Transverse colon (tissue), 4 donors: ENCODE results near the gene MNDA. TPM values are rescaled to one million over a fixed set of nuclear protein-coding genes. Genes with fewer than 3 reads are reported as not detected.
"Not testable (repeated sequence)": the region's sequence is repeated elsewhere in the genome, so short reads cannot be mapped to it uniquely, and the experiment has no call there.

Experiments
- DNase-seq: peaks from one replicate; pipeline ENCODE4 v3.0.0-alpha.2; 2019
- H3K27ac ChIP-seq, 4 donors: fragments of 200-600 bp; sonication (generic); 2 replicates each; pipeline ENCODE4 v1.5.1; 2016 to 2018; ENCODE audit warnings: inconsistent platforms in 4 of 4
- H3K27me3 ChIP-seq: fragments of 200-600 bp; sonication (generic); 2 replicates; pipeline ENCODE4 v1.5.1; 2017; ENCODE audit warnings: inconsistent platforms
- H3K36me3 ChIP-seq, 4 donors: fragments of 200-600 bp; sonication (generic); 2 replicates each; pipeline ENCODE4 v1.5.1; 2017 to 2019; ENCODE audit warnings: inconsistent platforms in 4 of 4
- H3K4me1 ChIP-seq, 4 donors: fragments of 200-600 bp; sonication (generic); 2 replicates each; pipeline ENCODE4 v1.5.1; 2017 to 2020; ENCODE audit warnings: inconsistent platforms in 4 of 4
- H3K4me3 ChIP-seq, 4 donors: fragments of 200-600 bp; sonication (generic); 1 replicate in 1 of 4; 2 replicates in 3 of 4; pipeline versions ENCODE4 v1.5.1 to v1.6.1; 2017 to 2019; ENCODE audit warnings: inconsistent platforms in 4 of 4
- H3K9me3 ChIP-seq, 2 donors: fragments of 200-600 bp; sonication (generic); 2 replicates each; pipeline ENCODE4 v1.5.1; 2017 to 2019; ENCODE audit warnings: inconsistent platforms in 2 of 2
- EP300 ChIP-seq: sonication (generic); formaldehyde crosslinking; IDR thresholded peaks from one replicate; pipeline ENCODE4 v1.6.1; 2017; ENCODE audit warnings: antibody characterized with exemption, low read depth
- POLR2A ChIP-seq: fragments of 450-650 bp; IDR thresholded peaks from one replicate; pipeline ENCODE4 v1.6.1; 2016; ENCODE audit warnings: antibody characterized with exemption, mild to moderate bottlenecking, moderate library complexity
- POLR2AphosphoS5 ChIP-seq, 3 donors: sonication (generic); formaldehyde crosslinking; IDR thresholded peaks; one replicate each; pipeline ENCODE4 v1.6.1; 2016; ENCODE audit warnings: antibody characterized with exemption in 3 of 3
- WGBS, 2 donors: methylation state at CpG; one replicate each; pipeline ENCODE4 v1.1.5; 2018; ENCODE audit warnings: low coverage in 1 of 2; 5-methylcytosine and 5-hydroxymethylcytosine counted together
- in situ Hi-C, 4 donors: fragments of 200-750 bp; cut with MboI; loops; one replicate each; pipeline versions ENCODE4 v1.15.0 to v1.15.1; 2017; ENCODE audit warnings: low sequenced_read_pairs in 3 of 4, low pct_ligation_motif_present in 1 of 4, low pct_unique_long_range_greater_than_20kb in 1 of 4
- intact Hi-C: fragments of 100-400 bp; cut with DNase I; formaldehyde crosslinking; loops from one replicate; pipeline ENCODE4 v1.15.1; 2023; ENCODE audit warnings: low total_unique reads
- total RNA-seq, 4 donors: library from RNA; depleted of rRNA; stranded (reverse); fragments of >200 nt; gene quantifications; one replicate each; pipeline ENCODE4 v1.1.0, GENCODE V29; 2016
- TF ChIP-seq, protein P1 (sequence below), 5 experiments: fragments of 200-600 bp in 3 of 5; fragments of 450-650 bp in 2 of 5; sonication (generic) in 3 of 5; IDR thresholded peaks; 1 replicate in 2 of 5; 2 replicates in 3 of 5; pipeline ENCODE4 v1.5.1; 2016 to 2017; ENCODE audit warnings: antibody characterized with exemption in 5 of 5, inconsistent platforms in 3 of 5, mild to moderate bottlenecking in 2 of 5, moderate library complexity in 1 of 5

The MNDA gene
- total RNA-seq, 4 donors from 2014 or later, result 1.4 TPM; not detected in 2

- 85% methylated on average over 6 of the region's 6 CpGs; no CpG with 5 or more reads in 1 of the 2 donors for WGBS, 2 donors
- DNase-seq, result no peak
- in situ Hi-C loops (no loop called here), intact Hi-C loops (no loop called here)
- Histone ChIP-seq H3K4me1 (no peaks in the 10 kb centered on the region), H3K9me3 (no peaks in the 10 kb centered on the region), H3K27ac (no peak overlapping the region), H3K4me3 (no peak overlapping the region), H3K27me3 (no peaks in the 10 kb centered on the region), H3K36me3 (no peaks in the 10 kb centered on the region)
- TF ChIP-seq POLR2AphosphoS5 (IDR thresholded peaks at IDR 0.05) (no peak), POLR2A (no peak), EP300 (no peak)
- TF ChIP-seq, protein P1, sequence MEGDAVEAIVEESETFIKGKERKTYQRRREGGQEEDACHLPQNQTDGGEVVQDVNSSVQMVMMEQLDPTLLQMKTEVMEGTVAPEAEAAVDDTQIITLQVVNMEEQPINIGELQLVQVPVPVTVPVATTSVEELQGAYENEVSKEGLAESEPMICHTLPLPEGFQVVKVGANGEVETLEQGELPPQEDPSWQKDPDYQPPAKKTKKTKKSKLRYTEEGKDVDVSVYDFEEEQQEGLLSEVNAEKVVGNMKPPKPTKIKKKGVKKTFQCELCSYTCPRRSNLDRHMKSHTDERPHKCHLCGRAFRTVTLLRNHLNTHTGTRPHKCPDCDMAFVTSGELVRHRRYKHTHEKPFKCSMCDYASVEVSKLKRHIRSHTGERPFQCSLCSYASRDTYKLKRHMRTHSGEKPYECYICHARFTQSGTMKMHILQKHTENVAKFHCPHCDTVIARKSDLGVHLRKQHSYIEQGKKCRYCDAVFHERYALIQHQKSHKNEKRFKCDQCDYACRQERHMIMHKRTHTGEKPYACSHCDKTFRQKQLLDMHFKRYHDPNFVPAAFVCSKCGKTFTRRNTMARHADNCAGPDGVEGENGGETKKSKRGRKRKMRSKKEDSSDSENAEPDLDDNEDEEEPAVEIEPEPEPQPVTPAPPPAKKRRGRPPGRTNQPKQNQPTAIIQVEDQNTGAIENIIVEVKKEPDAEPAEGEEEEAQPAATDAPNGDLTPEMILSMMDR (IDR thresholded peaks at IDR 0.05), result no peak
Measured at GRCh38 chr1:158864595-158864994, 33.4 kb downstream of the MNDA start.

DNA sequence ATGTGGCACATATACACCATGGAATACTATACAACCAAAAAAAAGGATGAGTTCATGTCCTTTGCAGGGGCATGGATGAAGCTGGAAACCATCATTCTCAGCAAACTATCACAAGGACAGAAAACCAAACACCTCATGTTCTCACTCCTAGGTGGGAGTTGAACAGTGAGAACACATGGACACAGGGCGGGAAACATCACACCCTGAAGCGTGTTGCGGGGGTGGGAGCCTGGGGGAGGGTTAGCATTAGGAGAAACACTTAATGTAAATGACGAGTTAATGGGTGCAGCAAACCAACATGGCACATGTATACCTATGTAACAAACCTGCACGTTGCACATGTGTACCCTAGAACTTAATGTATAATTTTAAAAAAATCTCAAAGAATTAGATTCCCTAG, 39.3 kb downstream of the MNDA start:
- H3K27me3 ChIP-seq, in situ Hi-C loops, H3K4me3 ChIP-seq, DNase-seq, intact Hi-C loops, H3K9me3 ChIP-seq, H3K36me3 ChIP-seq, H3K4me1 ChIP-seq, H3K27ac ChIP-seq: not testable (repeated sequence)
- WGBS, 2 donors, result 88 to 95% methylated on average over 5 of the region's 5 CpGs

GRCh38 chr1:158873141-158873540, 42.0 kb downstream of the MNDA start:
- Histone ChIP-seq H3K36me3 (no peaks in the 10 kb centered on the region), H3K4me3 (no peak overlapping the region), H3K27me3 (no peaks in the 10 kb centered on the region), H3K27ac (no peak overlapping the region), H3K4me1 (no peaks in the 10 kb centered on the region), H3K9me3 (no peaks in the 10 kb centered on the region)
- in situ Hi-C loops, result no loop called here
- WGBS, 2 donors, result 93% methylated on average over 2 of the region's 2 CpGs; no CpG with 5 or more reads in 1 of the 2 donors
- intact Hi-C loops, result no loop called here
- DNase-seq, result no peak
- TF ChIP-seq EP300 (no peak), POLR2AphosphoS5 (IDR thresholded peaks at IDR 0.05) (no peak)
- TF ChIP-seq, protein P1 (IDR thresholded peaks at IDR 0.05), result no peak

DNA sequence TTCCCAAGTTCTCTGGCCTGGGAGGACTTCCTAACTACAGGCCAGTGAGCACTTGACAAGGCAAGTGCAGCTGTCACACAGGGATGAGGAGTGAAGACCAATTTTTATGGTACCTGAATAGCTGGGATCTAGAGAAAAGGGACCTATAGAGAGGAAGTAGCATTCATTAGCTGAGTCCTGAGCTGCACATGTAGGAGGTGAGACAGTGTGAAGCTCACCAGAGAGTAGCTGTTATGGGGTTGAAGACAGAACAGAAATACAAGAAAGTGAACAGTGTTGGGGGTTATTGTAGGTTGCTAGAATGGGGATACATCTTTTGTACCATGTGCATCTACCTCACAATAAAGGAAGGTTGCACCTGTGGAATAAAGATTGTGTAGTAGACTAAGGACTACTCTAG, 62.5 kb downstream of the MNDA start:
- in situ Hi-C loops (no loop called here), intact Hi-C loops (no loop called here)
- Histone ChIP-seq H3K4me3 (no peak overlapping the region), H3K27me3 (no peaks in the 10 kb centered on the region), H3K27ac (no peak overlapping the region), H3K36me3 (no peaks in the 10 kb centered on the region), H3K9me3 (no peaks in the 10 kb centered on the region), H3K4me1 (no peaks in the 10 kb centered on the region)
- no peak for DNase-seq
- TF ChIP-seq POLR2AphosphoS5 (IDR thresholded peaks at IDR 0.05) (no peak), POLR2A (no peak), EP300 (no peak)
- TF ChIP-seq, protein P1 (IDR thresholded peaks at IDR 0.05), result no peak

- H3K36me3 ChIP-seq, result no peaks in the 10 kb centered on the region
- no peaks in the 10 kb centered on the region for H3K4me1 ChIP-seq
- H3K4me3 ChIP-seq, result no peak overlapping the region
- WGBS, 2 donors, result 86 to 92% methylated on average over 2 of the region's 2 CpGs
- no peak overlapping the region for H3K27ac ChIP-seq
- in situ Hi-C loops, result no loop called here
- TF ChIP-seq, protein P1 (IDR thresholded peaks at IDR 0.05), result no peak
- TF ChIP-seq EP300 (no peak), POLR2AphosphoS5 (IDR thresholded peaks at IDR 0.05) (no peak), POLR2A (no peak)
- H3K27me3 ChIP-seq, result no peaks in the 10 kb centered on the region
- intact Hi-C loops, result no loop called here
- H3K9me3 ChIP-seq, result no peaks in the 10 kb centered on the region
- no peak for DNase-seq
Measured at GRCh38 chr1:158898722-158899121, 67.6 kb downstream of the MNDA start.
